Endothelial cell of umbilical vein (primary cell): ENCODE results near the gene LYPD4. TPM values are rescaled to one million over a fixed set of nuclear protein-coding genes. Genes with fewer than 3 reads are reported as not detected.
"Not testable (repeated sequence)": the region's sequence is repeated elsewhere in the genome, so short reads cannot be mapped to it uniquely, and the experiment has no call there.

Experiments
- BruUV-seq: library from RNA; stranded (reverse); fragments of 400-500 nt; replicated peaks from 2 replicates; lab custom pipeline; 2021; lab: Mats Ljungman, UMichigan
- CTCF ChIA-PET: fragments of 300-600, 350-600 bp; sonication (Branson Sonifier 250); formaldehyde crosslinking; loops from one replicate; lab custom pipeline; 2021; ENCODE audit warnings: antibody characterized with exemption, inconsistent platforms; lab: Charles Lee
- POLR2A ChIA-PET: fragments of 300-600, 350-600 bp; sonication (Branson Sonifier 250); formaldehyde crosslinking; loops from one replicate; lab custom pipeline; 2021; ENCODE audit warnings: antibody characterized with exemption, inconsistent platforms; lab: Charles Lee
- DNase-seq: peaks from one replicate; pipeline ENCODE4 v3.0.0-alpha.2; 2011; ENCODE audit warnings: low read depth, low spot score
- FAIRE-seq: peaks from 2 replicates; lab custom pipeline; 2011; peaks lifted over from hg19 to GRCh38; lab: Jason Lieb, UNC
- H2AFZ ChIP-seq: 2 replicates; pipeline ENCODE4 v1.6.0; 2012; ENCODE audit warnings: low read depth, low read length, control low read depth, inconsistent platforms
- H3K27ac ChIP-seq: 2 replicates; pipeline ENCODE4 v1.5.1; 2011; ENCODE audit warnings: low read depth, mild to moderate bottlenecking, control low read depth, low read length, moderate library complexity; ENCODE audit not compliant: insufficient read depth
- H3K27me3 ChIP-seq, 2 experiments: 2 replicates each; pipeline versions ENCODE4 v1.6.0 to v1.6.1; 2011; ENCODE audit warnings: low read length in 2 of 2, mixed read lengths in 1 of 2; ENCODE audit not compliant: control insufficient read depth in 2 of 2, insufficient read depth in 2 of 2
- H3K36me3 ChIP-seq, 2 experiments: 2 replicates in 1 of 2; 3 replicates in 1 of 2; pipeline ENCODE4 v1.5.1; 2011; ENCODE audit warnings: low read length in 2 of 2, mild to moderate bottlenecking in 1 of 2, moderate library complexity in 1 of 2; ENCODE audit not compliant: control insufficient read depth in 2 of 2, insufficient read depth in 2 of 2; ENCODE audit errors: extremely low read depth in 1 of 2
- H3K4me1 ChIP-seq: 3 replicates; pipeline ENCODE4 v1.5.1; 2011; ENCODE audit warnings: mild to moderate bottlenecking, low read length; ENCODE audit not compliant: control insufficient read depth, insufficient read depth; ENCODE audit errors: extremely low read depth
- H3K4me2 ChIP-seq: 2 replicates; pipeline ENCODE4 v1.6.1; 2011; ENCODE audit warnings: low read length, control low read depth, mixed read lengths; ENCODE audit not compliant: insufficient read depth
- H3K4me3 ChIP-seq, 3 experiments: fragments of 200-600 bp in 1 of 3; sonication (generic), shearing (Covaris generic) in 1 of 3; replicated peaks in 1 of 3; 2 replicates each; pipeline ENCODE4 v1.5.1; 2011 to 2016; ENCODE audit warnings: control low read depth in 3 of 3, low read length in 3 of 3, mild to moderate bottlenecking in 2 of 3, inconsistent platforms in 1 of 3, low read depth in 1 of 3, moderate library complexity in 1 of 3; ENCODE audit not compliant: insufficient read depth in 1 of 3
- H3K79me2 ChIP-seq: 2 replicates; pipeline ENCODE4 v1.6.0; 2012; ENCODE audit warnings: low read length, inconsistent platforms; ENCODE audit not compliant: control insufficient read depth, insufficient read depth
- H3K9ac ChIP-seq: replicated peaks from 2 replicates; pipeline ENCODE3; 2011; ENCODE audit warnings: low read length, control low read depth; ENCODE audit not compliant: insufficient read depth; ENCODE audit errors: extremely low read depth
- H3K9me1 ChIP-seq: replicated peaks from 3 replicates; pipeline ENCODE4 v1.6.0; 2011; ENCODE audit warnings: mild to moderate bottlenecking, low read length; ENCODE audit not compliant: control insufficient read depth, insufficient read depth; ENCODE audit errors: extremely low read depth
- H3K9me3 ChIP-seq: replicated peaks from 2 replicates; pipeline ENCODE4 v1.5.1; 2012; ENCODE audit warnings: low read length, inconsistent platforms; ENCODE audit not compliant: control insufficient read depth, insufficient read depth
- H4K20me1 ChIP-seq: replicated peaks from 2 replicates; pipeline ENCODE3; 2011; ENCODE audit warnings: mild to moderate bottlenecking, low read length; ENCODE audit not compliant: control insufficient read depth, insufficient read depth; ENCODE audit errors: extremely low read depth
- EZH2 ChIP-seq: IDR thresholded peaks from 2 replicates; pipeline ENCODE4 v1.6.1; 2012; ENCODE audit warnings: borderline replicate concordance, low read depth, mild to moderate bottlenecking, moderate library complexity, low read length, inconsistent platforms; ENCODE audit not compliant: severe bottlenecking
- JUN ChIP-seq: IDR thresholded peaks from 2 replicates; pipeline ENCODE4 v1.6.1; 2011; ENCODE audit warnings: borderline replicate concordance, low read depth; ENCODE audit not compliant: insufficient read length, insufficient read depth
- POLR2A ChIP-seq: IDR thresholded peaks from 2 replicates; pipeline ENCODE4 v1.6.1; 2012; ENCODE audit warnings: low read depth, mild to moderate bottlenecking, control low read depth, low read length
- dilution Hi-C: fragments of 300-500 bp; cut with MboI; formaldehyde crosslinking; loops from one replicate; pipeline ENCODE4 v1.15.0; 2019; ENCODE audit warnings: low sequenced_read_pairs; ENCODE audit not compliant: extremely low pct_ligation_motif_present
- intact Hi-C: fragments of 100-400 bp; cut with micrococcal nuclease; formaldehyde crosslinking; loops from one replicate; pipeline ENCODE4 v1.10.0; 2022
- polyA plus RNA-seq, 4 experiments: library from polyadenylated mRNA; depleted of rRNA in 3 of 4; stranded (reverse) in 3 of 4; unstranded in 1 of 4; fragments of >200 nt; gene quantifications; 2 replicates each; pipeline versions ENCODE4 v1.2.1 to v1.2.3, GENCODE V29; 2011 to 2012; ENCODE audit warnings: missing spikeins in 1 of 4
- total RNA-seq: library from RNA; stranded (reverse); gene quantifications from 2 replicates; pipeline ENCODE4 v1.2.3, GENCODE V29; 2021
- TF ChIP-seq, protein P1 (sequence below), 2 donors: IDR thresholded peaks; 1 replicate in 1 of 2; 2 replicates in 1 of 2; pipeline ENCODE4 v1.5.1; 2011; ENCODE audit warnings: low read length in 2 of 2, mild to moderate bottlenecking in 2 of 2, moderate library complexity in 2 of 2, control low read depth in 1 of 2, inconsistent platforms in 1 of 2, low read depth in 1 of 2; ENCODE audit not compliant: insufficient read depth in 1 of 2; ENCODE audit errors: extremely low read depth in 1 of 2

Gene LYPD4
- total and polyA plus RNA-seq, 2 donors (not counting 3 experiments of a cell fraction or from before 2014, with no cell fraction given): not detected

GRCh38 chr19:41792513-41793413 is 51.7 kb downstream of the LYPD4 start:
- Histone ChIP-seq H3K4me2 (no peak overlapping the region), H3K9me3 (no peaks in the 10 kb centered on the region), H3K27me3 (peaks cover 0 to 4% of the 10 kb centered on the region in 2 experiments), H3K9ac (no peak overlapping the region), H3K27ac (no peak overlapping the region), H3K36me3 (no peaks in the 10 kb centered on the region), H3K4me1 (no peaks in the 10 kb centered on the region), H3K79me2 (no peaks in the 10 kb centered on the region), H3K4me3 (no peak overlapping the region), H3K9me1 (no peaks in the 10 kb centered on the region), H4K20me1 (no peaks in the 10 kb centered on the region), H2AFZ (no peak overlapping the region)
- FAIRE-seq: peak; percentile 63
- CTCF ChIA-PET: interaction anchor here (0.6 to 6.1 kb wide), 30 partner anchors 9 to 1619 kb away, joined by 3 to 160 read pairs (median 4); partner anchors contain the start of gene RPS19
- TF ChIP-seq POLR2A: no peak
- TF ChIP-seq, protein P1, sequence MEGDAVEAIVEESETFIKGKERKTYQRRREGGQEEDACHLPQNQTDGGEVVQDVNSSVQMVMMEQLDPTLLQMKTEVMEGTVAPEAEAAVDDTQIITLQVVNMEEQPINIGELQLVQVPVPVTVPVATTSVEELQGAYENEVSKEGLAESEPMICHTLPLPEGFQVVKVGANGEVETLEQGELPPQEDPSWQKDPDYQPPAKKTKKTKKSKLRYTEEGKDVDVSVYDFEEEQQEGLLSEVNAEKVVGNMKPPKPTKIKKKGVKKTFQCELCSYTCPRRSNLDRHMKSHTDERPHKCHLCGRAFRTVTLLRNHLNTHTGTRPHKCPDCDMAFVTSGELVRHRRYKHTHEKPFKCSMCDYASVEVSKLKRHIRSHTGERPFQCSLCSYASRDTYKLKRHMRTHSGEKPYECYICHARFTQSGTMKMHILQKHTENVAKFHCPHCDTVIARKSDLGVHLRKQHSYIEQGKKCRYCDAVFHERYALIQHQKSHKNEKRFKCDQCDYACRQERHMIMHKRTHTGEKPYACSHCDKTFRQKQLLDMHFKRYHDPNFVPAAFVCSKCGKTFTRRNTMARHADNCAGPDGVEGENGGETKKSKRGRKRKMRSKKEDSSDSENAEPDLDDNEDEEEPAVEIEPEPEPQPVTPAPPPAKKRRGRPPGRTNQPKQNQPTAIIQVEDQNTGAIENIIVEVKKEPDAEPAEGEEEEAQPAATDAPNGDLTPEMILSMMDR (IDR thresholded peaks at IDR 0.05; ENCODE audit: extremely low read depth in 1 of 2, insufficient read depth in 1 of 2, low read depth in 1 of 2, low read length in 2 of 2): peak; percentile 78 to 83
- TF ChIP-seq EZH2: no peak
- TF ChIP-seq JUN: no peak
- dilution Hi-C loops: no loop called here
- peak; percentile 46 for DNase-seq
- POLR2A ChIA-PET: no interaction called here
- intact Hi-C loops: loop anchor here (1.0 to 5.0 kb wide), 3 partner anchors 29 to 159 kb away; no protein-coding TSS in a partner anchor
- BruUV-seq: no TSS peak

GRCh38 chr19:41789053-41789452 is 55.4 kb downstream of the LYPD4 start:
- H3K4me1 ChIP-seq, H3K9me3 ChIP-seq, H3K36me3 ChIP-seq, H3K4me2 ChIP-seq, H3K4me3 ChIP-seq, POLR2A ChIA-PET, H3K9ac ChIP-seq, H3K9me1 ChIP-seq, H4K20me1 ChIP-seq, dilution Hi-C loops, BruUV-seq, DNase-seq, H2AFZ ChIP-seq, intact Hi-C loops, H3K27me3 ChIP-seq, H3K27ac ChIP-seq, H3K79me2 ChIP-seq, FAIRE-seq: not testable (repeated sequence)
- CTCF ChIA-PET: interaction anchor here (0.6 to 5.0 kb wide), 2 partner anchors 33 to 511 kb away, joined by 4 to 160 read pairs; no protein-coding TSS in a partner anchor

- POLR2A ChIA-PET, H3K36me3 ChIP-seq, intact Hi-C loops, H3K9ac ChIP-seq, H3K9me1 ChIP-seq, DNase-seq, dilution Hi-C loops, H3K9me3 ChIP-seq, H3K4me3 ChIP-seq, BruUV-seq, FAIRE-seq, H3K79me2 ChIP-seq, H4K20me1 ChIP-seq, H3K27ac ChIP-seq, CTCF ChIA-PET, H3K4me1 ChIP-seq, H3K4me2 ChIP-seq, H2AFZ ChIP-seq, H3K27me3 ChIP-seq: not testable (repeated sequence)
These were observed 56.0 kb downstream of the LYPD4 start for GRCh38 chr19:41788518-41788917.
